RPMI8226 (cell line): ENCODE measurements around the gene ZPR1.

Experiments
- DNase-seq: peaks from one replicate; pipeline ENCODE4 v3.0.0-alpha.2; 2015

ZPR1 gene

DNA sequence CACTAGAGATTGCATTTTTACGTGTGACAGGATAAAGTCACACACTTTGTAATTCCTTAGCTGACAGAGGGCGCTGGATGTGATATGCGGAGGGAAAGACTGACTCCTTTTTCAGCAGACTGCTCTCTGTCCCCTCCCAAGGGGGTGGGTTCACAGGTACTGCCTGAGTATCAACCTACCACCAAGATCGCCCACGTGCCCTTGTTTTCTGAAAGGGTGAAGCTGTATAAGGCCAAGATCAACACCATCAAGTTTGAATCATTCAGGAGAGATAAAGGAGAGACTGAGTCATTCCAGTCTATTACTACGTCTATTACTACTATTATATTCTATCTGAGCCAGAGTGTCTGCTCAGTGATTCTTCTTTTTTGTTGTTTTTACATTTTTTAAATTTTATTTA lies 45.7 kb downstream of the ZPR1 start:
- no peak for DNase-seq

- no peak for DNase-seq
Observed at GRCh38 chr11:116740741-116741140, 47.1 kb downstream of the ZPR1 start.

GRCh38 chr11:116738975-116739374 lies 48.8 kb downstream of the ZPR1 start:
- no peak for DNase-seq

GRCh38 chr11:116736763-116737162 lies 51.1 kb downstream of the ZPR1 start:
- peak; percentile 35 for DNase-seq

- no peak for DNase-seq
Observed at GRCh38 chr11:116733969-116734508, 53.8 kb downstream of the ZPR1 start.

DNA sequence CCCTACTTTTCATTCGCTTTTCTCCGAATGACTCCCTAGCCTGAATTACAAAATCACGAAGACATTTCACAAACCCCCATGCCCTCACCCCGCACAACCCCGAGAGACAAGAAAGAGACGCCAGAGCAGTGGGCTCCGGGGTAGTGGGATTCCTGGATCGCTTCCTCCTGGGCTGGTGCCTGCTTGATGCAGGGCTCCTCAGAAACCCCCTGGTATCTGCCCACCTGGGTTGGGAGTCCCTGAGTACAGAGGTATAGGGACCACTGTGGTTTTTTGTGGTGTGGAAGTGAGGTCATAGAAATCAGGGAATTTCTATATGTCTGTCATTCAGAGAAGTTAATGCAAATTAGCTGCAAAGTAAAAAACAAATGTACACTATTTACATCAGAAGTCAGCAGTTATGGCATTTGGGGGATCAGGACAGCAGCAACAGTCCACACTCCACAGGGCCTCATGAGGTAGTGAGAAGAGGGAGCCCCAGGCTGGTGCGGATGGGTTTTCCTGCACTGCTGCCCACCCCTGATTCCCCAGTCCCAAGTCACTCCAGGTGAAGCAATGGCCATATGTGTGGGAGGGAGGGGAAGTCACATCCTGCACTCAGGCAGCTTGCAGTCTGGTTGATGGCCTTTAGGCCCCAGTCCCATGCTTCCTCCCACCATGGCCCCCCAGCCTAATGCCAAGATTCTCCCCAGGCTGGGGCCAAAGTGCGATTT lies 54.6 kb downstream of the ZPR1 start:
- DNase-seq, result no peak

- peak; percentile 73 for DNase-seq
Observed at GRCh38 chr11:116732271-116733042, 55.4 kb downstream of the ZPR1 start.

- DNase-seq, result no peak
Observed at GRCh38 chr11:116731821-116732220, 56.0 kb downstream of the ZPR1 start.

DNA sequence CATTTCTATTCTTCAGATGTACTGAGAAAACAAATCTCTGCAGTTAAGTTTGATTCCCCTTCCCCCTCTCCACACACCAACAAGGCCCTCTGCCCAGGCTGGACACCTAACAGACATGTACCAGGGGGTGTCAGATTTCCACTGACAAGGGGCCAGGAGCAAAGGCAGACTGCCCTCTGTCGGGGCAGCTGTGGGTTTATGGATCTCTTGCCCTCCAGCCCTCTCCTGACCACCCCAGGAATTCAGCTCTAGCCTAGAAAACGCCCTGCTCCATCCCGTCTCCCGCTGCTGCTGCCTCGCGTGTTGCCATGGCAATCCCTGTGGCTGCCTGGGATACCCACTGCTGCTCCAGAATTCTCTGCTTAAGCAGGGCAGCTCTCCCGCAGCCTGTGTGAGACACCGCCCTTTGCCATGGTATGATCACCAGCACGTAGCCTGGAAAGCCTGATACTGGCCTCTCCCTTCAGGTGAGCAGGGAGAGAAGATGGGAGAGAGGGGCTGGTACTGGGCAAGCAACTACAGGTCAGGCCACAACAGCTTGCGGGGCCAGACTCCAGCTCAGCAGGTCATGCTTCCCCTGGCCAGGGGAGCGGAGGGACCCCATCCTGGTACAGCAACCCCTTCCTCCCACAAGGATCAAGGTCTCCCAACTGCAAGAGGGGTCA lies 56.6 kb downstream of the ZPR1 start:
- DNase-seq, result no peak

DNA sequence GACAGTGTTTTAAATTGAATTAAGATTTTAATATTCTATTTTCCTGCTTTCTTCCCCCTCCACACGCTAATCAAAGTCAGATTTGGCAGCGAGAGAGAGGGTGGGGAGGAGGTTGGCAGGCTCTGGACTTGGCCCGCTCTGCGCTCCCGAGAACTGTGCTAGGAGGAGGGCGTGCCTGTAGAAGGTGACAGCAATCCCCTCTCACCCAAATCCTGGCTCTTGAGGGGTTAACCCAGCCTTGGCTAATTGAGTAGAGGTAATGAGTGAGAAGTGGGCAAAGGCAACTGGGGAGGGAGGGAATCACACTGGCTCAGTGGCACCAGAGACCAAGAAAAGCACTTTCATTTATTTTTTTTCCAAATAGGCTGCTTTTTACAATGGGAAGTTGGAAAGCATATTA lies 57.2 kb downstream of the ZPR1 start:
- DNase-seq, result no peak

- DNase-seq, result no peak
Observed at GRCh38 chr11:116730241-116730561, 57.6 kb downstream of the ZPR1 start.

- no peak for DNase-seq
Observed at GRCh38 chr11:116729501-116730240, 58.2 kb downstream of the ZPR1 start.

GRCh38 chr11:116727990-116728389 lies 59.8 kb downstream of the ZPR1 start:
- DNase-seq, result no peak

DNA sequence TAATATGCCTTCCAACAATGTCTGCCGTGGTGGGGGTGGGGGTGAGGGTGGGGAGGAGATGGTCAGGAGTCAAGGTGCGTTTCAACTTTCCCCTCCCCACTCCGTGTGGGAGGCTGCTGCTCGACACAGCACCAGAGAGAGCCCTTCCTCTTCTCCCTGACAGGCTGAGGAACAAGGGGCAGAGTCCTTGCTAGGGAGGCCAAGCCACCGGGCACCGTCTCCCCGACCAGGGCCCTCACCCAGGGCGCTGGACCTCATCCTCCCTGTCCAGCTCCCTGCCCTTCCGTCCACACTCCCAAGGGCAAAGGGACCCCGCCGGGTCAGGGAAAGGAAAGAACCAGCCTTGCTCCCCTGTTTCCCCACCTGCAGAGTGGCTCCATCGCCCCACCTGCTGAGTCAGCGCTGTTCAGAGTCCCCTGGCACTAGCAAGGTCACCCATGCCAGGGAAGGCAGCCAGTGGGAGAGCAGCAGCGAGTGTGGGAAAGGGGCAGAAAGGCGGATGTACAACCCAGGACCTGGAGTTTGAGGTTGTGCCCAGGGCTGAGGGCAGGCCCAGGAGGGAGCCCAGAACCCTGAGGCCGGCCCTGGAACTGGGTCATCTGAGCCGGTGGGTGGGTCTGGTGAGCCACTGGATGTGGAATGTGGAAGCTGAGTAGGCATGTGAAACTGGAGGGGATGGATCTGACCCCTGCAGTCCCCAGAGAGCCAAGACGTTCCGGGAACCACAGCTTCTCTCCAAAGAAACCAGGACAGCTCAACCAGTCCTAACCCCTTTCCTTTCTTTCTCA lies 62.2 kb downstream of the ZPR1 start:
- peak; percentile 45 for DNase-seq

DNA sequence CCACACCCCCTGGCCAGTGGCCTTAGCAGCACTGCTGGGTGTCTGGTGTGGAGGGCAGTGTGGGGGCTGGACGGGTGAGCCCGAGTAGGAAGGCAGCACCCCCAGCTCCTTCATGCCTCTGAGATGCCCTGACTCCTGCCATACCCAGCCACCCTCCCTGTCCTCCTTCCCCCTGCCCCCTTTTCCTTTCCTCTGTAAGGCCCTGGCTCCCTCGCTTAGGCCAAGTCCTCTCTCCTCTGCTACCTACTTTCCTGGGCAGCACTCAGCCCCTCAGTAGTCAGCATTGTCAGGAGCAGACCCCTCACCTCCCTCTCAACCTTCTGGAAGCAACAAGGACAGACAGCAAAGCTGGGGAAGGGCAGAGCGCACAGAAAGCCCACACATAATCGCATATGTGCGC lies 63.0 kb downstream of the ZPR1 start:
- no peak for DNase-seq
